ENCODE data around the gene ADGRL2. TPM values are rescaled to one million over a fixed set of nuclear protein-coding genes. Genes with fewer than 3 reads are reported as not detected.

ADGRL2 gene
- polyA plus RNA-seq, 1 of the 3 experiments (the other 2 are of a cell fraction) = 40.3 TPM

- H3K79me2 ChIP-seq (ENCODE audit: insufficient read depth) = peaks cover 94% of the 10 kb centered on the region
- ChIA-PET CTCF (no interaction called here), POLR2A (no interaction called here)
Observed at GRCh38 chr1:81819613-81820012, 18.9 kb downstream of the ADGRL2 start.

More at GRCh38 chr1:81819613-81820012, 18.9 kb downstream of the ADGRL2 start:
- Histone ChIP-seq H3K9me2 (no peaks in the 10 kb centered on the region), H4K20me1 (ENCODE audit: insufficient read depth) (peaks cover 3% of the 10 kb centered on the region; the same call in 1 of the 2 replicates), H3K36me3 (replicated peaks in 1 of 2; ENCODE audit: control insufficient read depth in 1 of 2, insufficient read depth in 2 of 2, low read length in 1 of 2) (peaks cover 0 to 15% of the 10 kb centered on the region in 2 experiments), H3K9ac (no peak overlapping the region), H3K9me3 (no peaks in the 10 kb centered on the region), H3K4me2 (no peak overlapping the region), H3K4me1 (ENCODE audit: control insufficient read depth in 1 of 2, insufficient read depth in 2 of 2, low read depth in 1 of 2, low read length in 1 of 2) (peaks cover 0 to 2% of the 10 kb centered on the region in 2 experiments; a peak in 2 of 4 replicates), H3K27ac (ENCODE audit: low read depth in 2 of 2, low read length in 1 of 2) (no peak overlapping the region), H3K4me3 (ENCODE audit: low read depth in 2 of 2, low read length in 1 of 2) (no peak overlapping the region), H3F3A (replicated peaks; ENCODE audit: insufficient read depth) (no peaks in the 10 kb centered on the region), H3K27me3 (ENCODE audit: insufficient read depth) (no peaks in the 10 kb centered on the region), H2AFZ (ENCODE audit: low read depth) (no peak overlapping the region)
- WGBS (ENCODE audit: low lambda C conversion rate) = 94% methylated on average over 4 of the region's 4 CpGs
- no peak for DNase-seq
- TF ChIP-seq RXRA (IDR thresholded peaks at IDR 0.05; ENCODE audit: borderline replicate concordance, low read depth) = no peak
- no peak for TF ChIP-seq TEAD4 (IDR thresholded peaks at IDR 0.05; ENCODE audit: borderline replicate concordance, insufficient read depth)
- TF ChIP-seq JUND (IDR thresholded peaks at IDR 0.05) = no peak
- TF ChIP-seq GABPA (IDR thresholded peaks at IDR 0.05; ENCODE audit: low read depth) = no peak
- TF ChIP-seq IRF3 (IDR thresholded peaks at IDR 0.05; ENCODE audit: low read depth, low read length) = no peak
- TF ChIP-seq REST (IDR thresholded peaks at IDR 0.05; ENCODE audit: low read depth, low read length) = no peak
- no peak for TF ChIP-seq USF2 (IDR thresholded peaks at IDR 0.05; ENCODE audit: borderline replicate concordance, low read depth, low read length)
- TF ChIP-seq NRF1 (IDR thresholded peaks at IDR 0.05; ENCODE audit: low read depth, low read length) = no peak
- TF ChIP-seq RAD21 (IDR thresholded peaks at IDR 0.05; ENCODE audit: low read length) = no peak
- TF ChIP-seq MXI1 (IDR thresholded peaks at IDR 0.05; ENCODE audit: low read depth, low read length) = no peak
- TF ChIP-seq TAF1 (IDR thresholded peaks at IDR 0.05; ENCODE audit: borderline replicate concordance, low read depth, low read length) = no peak
- TF ChIP-seq YY1 (IDR thresholded peaks at IDR 0.05; ENCODE audit: low read depth) = no peak
- no peak for TF ChIP-seq CHD2 (IDR thresholded peaks at IDR 0.05; ENCODE audit: low read length, partially characterized antibody)

All from SK-N-SH (cell line).